SK-N-DZ (cell line): Measurements from ENCODE around the gene COPB1.

Experiments used
- DNase-seq: peaks from one replicate; pipeline ENCODE4 v3.0.0-alpha.2; 2015; ENCODE audit warnings: low spot score

COPB1 gene

DNA sequence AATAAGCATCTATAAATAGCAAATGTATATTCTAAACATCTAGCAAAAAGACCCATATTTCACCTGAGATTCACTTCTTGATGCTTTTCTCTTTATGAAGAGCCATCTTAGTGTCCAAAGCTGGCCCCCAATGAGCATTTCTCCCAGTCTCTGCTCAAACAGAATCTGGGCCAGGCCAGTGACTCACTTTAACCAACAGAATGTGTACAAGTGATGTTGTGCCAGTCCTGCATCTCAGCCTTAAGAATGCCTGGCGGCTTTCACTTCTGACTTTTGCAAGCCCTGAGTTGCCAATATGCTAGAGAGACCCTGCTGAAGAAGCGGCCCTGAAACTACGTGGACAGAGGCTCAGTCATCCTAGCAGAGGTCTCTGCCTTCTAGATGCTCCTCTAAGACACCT lies 6.9 kb upstream of the COPB1 start:
- no peak for DNase-seq

DNA sequence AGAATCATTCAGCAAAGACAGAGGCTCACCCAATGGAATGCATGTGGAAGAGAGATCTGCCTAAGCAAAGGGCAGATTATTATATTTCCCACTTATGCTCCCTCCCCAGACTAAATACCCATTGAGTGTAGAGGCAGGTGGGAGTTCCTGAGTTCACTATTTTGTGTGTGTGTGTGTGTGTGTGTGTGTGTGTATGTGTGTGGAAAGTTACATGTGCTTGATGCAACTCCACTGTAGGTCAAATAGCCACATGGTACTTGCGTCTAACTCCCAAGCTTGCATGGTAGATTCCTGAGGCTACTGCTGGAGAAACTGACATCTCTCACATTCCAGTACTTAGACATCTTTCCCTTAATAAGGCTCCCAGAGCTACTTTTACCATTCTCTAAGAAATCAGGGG lies 3.4 kb upstream of the COPB1 start:
- no peak for DNase-seq

DNA sequence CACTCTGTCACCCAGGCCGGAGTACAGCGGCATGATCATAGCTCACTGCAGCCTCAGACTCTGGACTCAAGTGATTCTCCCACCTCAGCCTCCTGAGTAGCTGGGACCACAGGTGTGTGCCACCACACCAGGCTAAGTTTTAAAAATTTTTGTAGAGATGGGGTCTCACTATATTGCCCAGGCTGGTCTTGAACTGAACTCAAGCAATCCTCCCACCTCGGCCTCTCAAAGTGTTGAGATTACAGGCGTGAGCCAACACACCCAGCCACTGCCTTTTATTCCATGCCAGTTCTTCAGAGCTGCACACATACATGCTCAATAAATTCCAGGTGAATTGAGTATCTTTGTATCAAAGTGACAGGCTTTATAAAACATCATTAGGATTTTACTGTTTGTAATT lies 2.4 kb upstream of the COPB1 start:
- no peak for DNase-seq

DNA sequence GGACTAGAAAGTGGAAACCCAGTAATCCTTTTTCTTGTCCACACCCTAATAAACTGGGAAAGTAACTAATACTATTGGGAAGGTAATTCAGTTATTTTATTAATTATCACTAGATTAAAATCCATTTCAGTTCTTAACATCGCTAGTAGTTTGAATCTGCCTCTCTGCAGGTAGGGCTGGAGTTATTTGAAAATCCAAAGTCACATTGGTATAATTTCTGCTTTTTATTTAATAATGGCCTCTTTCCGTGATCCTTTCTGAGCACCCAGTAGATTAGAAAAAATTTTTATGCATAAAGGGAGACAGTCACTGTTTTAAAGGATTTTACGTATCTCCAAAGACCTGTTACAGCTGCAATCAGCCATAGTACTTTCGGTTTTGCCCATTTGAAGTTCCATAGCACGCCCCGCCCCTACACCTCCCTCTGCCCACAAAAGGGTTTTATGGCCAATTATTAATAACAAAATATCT lies 605 bp upstream of the COPB1 start:
- DNase-seq = peak; percentile 12

DNA sequence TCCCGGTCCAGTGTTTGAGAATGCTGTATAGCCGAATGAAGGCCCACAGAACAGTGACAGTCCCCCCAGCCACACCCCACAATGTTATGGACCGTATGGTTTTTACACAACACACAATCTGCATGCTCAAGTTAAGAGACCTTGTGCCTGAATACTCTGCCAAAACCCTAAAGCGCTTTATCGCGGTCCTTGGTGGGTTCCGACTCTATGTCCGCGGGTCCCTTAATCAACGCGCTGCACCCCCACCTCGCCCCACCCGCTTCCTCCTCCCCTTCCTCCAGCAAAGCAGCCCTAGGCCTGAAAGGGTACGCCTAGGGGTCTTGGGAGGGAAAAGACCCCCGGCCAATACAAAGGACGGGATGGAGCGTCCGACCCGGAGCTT lies 442 bp downstream of the COPB1 start:
- DNase-seq = no peak

DNA sequence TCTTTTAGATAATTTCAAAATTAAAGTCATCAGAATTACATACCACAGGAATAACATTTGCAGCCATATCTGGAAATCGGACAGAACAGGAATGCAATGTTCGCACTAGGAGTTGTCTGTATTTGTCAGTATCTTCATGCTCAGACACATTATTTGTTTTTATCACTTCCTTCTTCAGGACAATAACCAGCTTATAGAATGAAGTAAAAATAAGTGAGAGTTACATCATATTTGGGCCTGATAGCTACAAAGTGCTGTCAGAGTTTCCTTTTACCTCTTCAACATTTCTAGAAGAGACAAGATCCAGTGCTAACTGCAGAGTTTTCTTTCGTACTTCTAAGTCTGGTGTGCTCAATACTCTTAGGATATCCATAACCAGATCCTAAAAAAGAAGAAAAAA lies 18.9 kb downstream of the COPB1 start:
- no peak for DNase-seq

DNA sequence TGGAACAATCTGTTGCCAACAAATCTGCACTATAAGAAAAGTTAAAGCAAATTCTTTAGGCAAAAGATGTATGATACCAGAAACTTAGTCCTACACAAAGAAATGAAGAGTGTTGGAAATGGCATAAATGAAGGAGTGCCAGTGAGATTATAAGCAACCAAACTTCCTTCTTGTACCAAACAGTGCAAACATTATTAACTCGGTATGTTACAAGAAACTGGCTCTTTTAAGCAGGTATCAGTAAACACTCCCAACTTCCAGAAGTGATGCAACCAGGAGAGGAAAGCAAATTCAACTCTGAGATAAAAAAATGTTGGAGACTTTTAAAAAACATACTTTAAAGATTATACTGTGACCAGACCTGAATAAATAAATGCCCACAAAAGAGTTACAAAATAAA lies 28.5 kb downstream of the COPB1 start:
- DNase-seq = no peak

DNA sequence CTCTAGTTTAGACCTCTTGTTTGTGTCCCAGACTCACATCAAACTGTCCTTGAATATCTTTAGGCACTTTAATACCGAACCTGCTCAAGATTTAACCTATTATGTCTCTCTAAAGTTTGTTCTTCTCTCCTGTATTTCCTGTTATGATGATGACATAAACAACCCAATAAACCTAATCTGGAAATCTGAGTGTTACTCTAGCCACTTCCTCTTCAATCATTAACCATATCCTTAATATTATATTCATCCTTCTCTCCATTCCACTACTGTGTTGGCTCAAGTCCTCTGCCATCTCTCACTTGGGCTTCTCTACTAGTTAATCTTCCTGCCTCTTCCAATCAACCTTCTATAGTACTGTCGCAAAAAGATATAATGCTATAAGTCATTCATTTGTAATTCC lies 36.0 kb downstream of the COPB1 start:
- DNase-seq = no peak

DNA sequence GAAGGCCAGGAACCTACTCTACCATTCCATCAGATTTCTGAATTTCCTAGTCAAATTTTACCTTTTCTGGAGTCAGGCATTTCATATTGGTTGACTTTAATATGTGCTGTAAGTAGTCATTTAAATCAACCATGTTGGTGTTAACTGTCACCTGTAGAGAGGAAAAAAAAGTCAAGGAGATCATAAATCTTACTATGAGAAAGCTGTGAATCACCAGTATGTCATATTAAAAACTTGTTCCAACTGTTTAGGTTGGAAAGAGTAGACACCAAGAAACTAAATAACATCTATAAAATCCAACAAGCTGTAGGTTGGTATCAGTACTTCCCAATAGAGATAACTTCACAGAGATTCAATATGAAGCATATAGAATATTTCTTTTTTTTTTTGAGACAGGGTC lies 39.5 kb downstream of the COPB1 start:
- no peak for DNase-seq

DNA sequence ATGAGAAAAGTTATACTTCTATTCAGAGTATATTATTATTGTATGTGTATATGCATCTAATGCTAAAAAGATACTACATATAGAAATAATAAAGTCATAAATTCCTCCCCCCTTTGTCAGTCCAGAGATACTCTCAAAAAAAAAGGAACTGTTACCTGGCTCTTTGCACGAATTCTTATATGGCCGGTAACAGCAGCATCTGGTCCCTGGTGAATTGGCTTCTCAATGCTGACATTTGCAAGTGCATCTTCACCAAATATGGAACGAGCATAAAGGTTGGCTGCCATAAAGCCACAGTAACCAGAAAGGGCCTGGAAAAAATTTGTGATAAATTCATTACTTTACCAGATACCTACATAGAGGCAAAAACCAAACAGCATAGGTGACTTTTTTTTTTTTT lies 41.2 kb downstream of the COPB1 start:
- DNase-seq = no peak

DNA sequence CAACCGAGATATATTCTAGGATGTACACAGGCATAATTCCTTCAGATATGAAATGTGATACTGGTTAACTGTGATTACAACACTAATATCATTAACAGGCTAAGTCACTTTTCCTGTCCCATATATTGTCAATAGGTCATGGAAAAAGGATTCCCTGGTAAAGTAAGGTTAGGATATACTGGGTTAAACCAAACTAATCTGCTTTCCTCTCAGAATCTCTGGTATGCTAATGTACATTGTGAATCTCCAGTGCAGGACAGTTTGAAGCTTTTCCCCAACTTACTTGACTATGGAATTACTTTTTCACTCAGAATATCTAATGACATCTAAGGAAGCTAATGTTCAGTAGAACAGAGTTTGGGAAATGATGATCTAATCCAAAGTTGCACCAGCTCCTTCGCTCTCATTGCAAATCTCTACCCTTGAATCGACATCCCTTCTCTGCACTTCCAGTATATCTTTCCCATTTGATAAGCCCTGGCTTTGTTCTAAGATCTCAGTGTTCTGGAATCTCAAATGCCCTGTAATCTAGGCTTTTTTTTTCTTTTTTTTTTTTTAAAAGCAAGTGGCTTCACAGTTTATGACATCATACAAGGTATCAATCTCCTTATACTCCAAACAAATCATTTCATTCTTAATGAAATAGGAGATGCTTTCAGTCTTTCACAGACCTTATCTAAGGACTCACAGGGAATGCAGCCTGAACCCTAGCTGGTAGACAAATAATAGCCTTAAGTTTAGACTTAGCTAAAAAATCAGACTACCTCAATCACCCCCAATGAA lies 43.8 kb downstream of the COPB1 start:
- no peak for DNase-seq

DNA sequence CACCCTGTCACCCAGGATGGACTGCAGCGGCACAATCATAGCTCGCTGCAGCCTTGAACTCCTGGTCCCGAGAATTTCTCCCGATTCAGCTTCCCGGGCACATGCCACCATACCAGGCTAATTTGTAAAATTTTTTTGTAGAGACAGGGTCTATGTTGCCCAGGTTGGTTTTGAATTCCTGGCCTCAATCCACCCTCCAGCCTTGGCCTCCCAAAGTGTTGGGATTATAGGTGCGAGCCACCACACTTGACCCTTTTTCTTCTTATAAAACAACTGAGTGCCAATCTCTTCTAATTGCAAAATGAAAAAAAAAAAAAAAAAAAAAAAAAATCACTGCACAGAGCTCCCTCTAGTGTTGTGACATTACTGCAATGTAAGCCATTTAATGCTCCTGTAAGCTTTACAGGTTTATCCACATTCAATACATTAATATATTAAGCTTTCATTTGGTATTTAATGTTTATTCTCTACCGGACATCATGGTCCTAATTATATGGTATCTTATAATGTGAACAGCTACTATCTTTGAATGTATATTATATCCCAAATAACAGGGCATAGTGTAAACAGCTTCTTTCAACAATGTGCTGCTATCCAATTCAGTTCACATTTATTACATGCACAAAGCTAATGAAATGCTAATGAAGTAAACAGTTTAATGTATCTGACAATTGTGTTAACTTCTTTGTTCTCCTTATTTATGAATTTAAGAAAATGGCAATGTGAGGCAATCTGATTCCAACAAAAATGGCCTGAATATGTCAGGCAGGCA lies 44.6 kb downstream of the COPB1 start:
- DNase-seq = peak; percentile 16

DNA sequence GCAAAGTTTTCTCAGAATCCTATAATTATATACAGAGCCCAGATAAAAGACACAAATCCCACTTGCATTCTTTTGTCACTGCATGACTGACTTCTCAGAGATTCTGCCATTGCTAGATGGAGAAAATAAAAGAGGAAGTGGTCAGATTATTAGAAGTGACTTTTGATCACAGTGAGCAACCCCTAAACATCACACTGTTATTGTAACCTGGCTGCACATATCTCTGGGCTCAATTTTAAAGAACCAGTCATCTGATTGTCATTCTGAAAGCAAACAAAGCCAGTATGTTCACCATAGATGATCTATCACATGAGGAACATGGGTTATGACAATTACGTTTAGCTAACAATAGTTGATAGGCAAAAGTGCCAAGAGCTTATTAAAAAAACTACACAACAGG lies 47.8 kb downstream of the COPB1 start:
- no peak for DNase-seq

DNA sequence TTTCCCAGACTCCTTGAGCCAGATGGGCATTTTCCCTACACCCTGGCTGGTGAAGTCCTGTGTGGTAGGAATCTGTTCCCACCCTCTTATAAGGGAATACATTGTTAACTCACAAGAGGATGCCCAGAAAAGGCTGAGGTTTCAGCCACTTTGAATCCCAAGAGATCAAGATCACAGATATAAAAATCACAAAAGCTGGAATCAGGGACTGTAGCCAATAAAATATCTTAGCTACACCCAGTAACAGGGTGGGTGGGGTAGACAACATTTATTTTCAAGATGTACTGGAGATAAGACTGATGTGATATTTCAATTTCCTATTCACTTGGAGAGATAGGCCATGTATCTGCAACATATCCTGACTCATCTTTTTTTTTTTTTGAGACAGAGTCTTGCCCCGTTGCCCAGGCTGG lies 50.3 kb downstream of the COPB1 start:
- DNase-seq = no peak

DNA sequence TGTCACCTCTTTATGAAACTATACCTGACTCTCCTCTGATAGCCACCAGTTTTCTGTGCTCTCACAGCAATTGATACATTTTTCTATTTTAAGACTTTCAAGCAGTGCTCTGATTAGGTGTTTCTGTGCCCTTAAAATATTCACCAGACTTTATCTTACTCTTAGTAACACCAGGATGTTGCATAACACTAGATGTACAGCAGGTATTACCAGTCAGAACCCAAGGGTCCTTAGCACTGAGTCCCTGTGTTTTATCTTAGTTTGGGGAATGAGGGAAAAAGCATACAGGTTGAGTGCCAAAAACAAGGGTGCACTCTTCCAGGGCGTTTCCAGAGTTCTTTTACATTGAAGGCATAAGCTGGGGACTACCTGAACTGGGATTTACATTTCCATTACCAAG lies 51.4 kb downstream of the COPB1 start:
- DNase-seq = no peak

DNA sequence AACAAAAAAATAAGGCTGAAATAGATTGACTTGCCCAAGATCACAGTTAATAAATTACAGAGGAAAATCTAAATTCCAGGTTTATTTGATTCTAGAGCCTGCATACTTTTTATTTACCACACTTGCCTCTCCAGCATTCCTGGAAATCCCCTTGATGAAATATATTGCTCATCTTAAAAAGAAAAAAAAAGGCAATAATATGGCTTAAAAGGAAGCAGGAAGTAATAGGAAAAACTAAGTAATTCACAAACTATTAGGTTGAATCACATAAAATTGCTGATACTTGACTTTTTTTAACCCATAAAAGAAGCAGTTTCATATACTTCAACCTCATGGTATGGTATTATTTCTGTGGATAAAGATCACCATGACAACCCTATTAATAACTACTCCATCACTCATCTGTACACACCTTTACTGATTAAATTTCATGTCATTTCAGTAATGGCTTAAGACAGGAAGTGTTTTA lies 52.9 kb downstream of the COPB1 start:
- DNase-seq = no peak

DNA sequence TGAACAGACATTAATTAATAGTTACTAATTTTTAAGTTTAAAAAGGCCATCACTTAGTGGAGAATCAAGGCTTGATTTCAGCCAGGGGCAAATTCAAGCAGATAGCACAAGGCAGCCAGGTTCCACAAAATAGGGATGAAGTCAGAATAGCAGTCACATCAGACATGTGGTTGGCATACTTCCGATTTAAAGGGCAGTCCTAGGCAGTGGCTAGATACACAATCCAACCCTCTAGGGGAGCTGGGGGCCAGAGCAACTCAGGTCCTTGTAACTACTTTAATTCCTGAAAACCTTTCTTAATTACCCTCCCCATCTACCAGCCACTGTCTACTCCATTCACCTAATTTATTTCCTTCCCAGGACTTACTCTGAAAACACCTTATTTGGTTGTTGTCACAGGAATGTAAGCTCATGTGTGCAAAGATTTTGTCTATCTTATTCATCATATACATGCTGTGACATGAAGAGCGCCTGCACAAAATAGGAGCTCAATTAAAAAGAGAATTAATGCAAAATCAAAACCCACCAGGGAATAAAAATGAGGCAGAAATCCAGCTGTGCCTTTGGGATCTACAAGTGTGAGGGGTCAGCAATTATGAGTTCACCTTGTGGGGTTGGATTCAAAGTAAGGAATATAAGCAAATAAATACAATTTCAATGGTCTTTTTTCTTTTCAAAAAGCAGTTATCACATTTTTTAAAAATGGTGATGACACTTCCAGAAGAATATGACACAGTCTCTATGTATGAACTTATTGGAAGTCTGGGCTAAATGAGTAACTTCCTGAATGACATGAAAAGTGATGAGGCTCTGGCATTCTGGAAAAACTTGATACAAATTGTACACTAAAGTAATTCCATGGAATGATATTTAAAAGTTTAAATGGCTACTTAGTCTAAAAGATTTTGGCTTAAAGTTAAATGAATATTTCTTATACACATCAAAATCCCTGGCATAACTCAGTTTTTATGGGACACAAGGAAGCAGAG lies 53.8 kb downstream of the COPB1 start:
- no peak for DNase-seq

DNA sequence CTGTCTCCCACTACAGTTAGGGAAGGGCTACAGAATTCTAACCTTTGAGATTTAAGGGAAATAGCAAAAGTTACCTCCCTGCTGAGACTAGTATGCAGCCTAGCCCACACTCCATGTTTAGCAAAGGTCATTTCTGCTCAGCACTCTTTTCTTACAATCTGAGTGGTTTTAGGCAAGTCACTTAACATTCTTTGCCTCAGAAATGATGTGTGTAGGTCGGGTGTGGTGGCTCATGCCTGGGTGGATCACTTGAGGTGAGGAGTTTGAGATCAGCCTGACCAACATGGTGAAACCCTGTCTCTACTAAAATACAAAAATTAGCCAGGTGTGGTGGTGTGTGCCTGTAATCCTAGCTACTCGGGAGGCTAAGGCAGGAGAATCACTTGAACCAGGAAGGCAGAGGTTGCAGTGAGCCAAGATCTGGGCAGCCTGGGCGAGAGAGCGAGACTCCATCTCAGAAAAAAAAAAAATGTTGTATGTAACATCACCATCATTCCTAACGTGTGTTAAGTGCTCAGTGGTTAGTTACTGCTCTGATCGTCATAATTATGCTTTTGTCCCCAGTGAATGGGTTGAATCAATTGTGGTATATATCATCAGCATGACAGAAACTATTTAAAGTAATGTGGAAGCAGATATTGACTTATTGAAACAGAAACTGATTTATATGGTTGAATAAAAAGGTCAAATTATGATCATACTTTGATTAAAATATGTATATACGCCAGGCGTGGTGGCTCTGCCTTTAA lies 55.0 kb downstream of the COPB1 start:
- DNase-seq = no peak

DNA sequence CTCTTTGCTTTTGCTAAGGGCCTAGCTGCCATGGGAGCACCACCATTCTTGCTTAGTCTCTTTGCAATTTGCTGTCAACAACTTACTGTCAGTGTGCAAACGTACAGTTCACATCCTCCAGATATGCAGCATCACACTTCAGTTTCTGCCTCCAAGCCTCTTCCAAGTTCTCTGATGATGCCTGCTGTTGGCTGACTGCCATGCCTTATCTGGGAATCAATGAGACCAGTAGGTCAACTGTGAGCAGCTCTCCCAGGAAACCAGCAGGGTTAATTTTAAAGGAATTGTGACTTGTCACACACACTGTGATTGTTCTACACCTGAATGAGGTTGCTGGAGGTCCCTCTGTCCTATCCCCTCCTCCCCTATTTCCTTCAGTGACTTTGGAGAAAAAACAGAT lies 56.0 kb downstream of the COPB1 start:
- peak; percentile 9 for DNase-seq

DNA sequence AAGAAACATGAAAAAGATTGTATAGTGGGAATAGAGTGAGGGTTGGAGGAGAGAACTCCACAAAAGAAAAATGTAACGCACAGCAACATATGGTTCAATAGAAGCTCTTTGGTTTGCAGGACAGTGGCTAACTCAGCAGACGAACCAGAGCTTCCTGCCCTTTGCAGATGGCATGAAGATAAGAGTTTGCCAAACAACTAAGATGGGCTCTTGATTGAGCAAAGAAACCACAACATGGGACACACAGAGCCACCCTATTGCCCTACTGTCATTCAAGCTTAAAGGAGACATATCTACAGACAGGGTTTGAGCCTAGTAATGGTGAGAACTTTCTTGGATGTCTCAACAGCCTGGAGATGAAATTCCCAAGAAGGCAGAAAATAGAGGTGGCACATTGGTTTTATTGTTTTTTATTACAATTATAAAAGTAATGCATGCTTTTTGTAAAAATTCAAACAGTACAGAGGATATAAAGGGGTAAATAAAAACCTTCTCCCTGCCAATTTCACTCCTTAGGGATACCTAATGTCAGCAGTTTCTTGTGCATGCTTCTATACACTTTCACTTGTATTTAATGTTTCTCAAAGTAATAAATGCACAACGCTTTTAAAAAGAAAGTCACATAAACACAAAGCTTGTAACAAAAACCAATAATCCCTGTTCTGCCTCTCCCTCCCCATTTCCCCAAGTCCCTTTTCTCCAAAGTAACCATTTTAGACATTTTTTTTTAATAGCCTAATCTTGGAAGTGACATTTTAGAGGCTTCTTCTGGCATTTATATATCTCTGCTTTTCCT lies 63.7 kb downstream of the COPB1 start:
- DNase-seq = no peak
